ENCODE measurements around the gene TREX2. TPM values are rescaled to one million over a fixed set of nuclear protein-coding genes. Genes with fewer than 3 reads are reported as not detected.

Gene TREX2
- total RNA-seq, 1 experiment from 2014 or later = 2.9 TPM

GRCh38 chrX:153475271-153475670 lies 29.4 kb upstream of the TREX2 start:
- RAD21 ChIA-PET (ENCODE audit: low non-redundant PET in 1 of 2, low total read pairs in 2 of 2, uncharacterized antibody in 2 of 2, unreplicated experiment in 2 of 2) = no interaction called here
- Histone ChIP-seq H3K27me3 (ENCODE audit: insufficient read depth, low read length) (no peaks in the 10 kb centered on the region), H3K79me2 (ENCODE audit: insufficient read depth, low read length) (no peaks in the 10 kb centered on the region), H3K36me3 (ENCODE audit: control insufficient read depth in 1 of 2, insufficient read depth in 2 of 2, low read length in 2 of 2) (no peaks in the 10 kb centered on the region), H3K9ac (ENCODE audit: low read length) (no peak overlapping the region), H4K20me1 (ENCODE audit: insufficient read depth) (no peaks in the 10 kb centered on the region), H3K9me2 (ENCODE audit: insufficient read depth) (no peaks in the 10 kb centered on the region), H3K27ac (ENCODE audit: low read depth, low read length) (no peak overlapping the region), H3K9me3 (ENCODE audit: control insufficient read depth in 1 of 2, insufficient read depth in 1 of 2, low read depth in 1 of 2, low read length in 2 of 2) (no peaks in the 10 kb centered on the region), H2AFZ (ENCODE audit: low read depth, low read length, poor library complexity, severe bottlenecking) (no peak overlapping the region), H3K4me2 (ENCODE audit: low read length) (no peak overlapping the region), H3K4me3 (replicated peaks in 1 of 2; ENCODE audit: low read depth in 1 of 2, low read length in 2 of 2) (no peak overlapping the region), H3K4me1 (ENCODE audit: control insufficient read depth in 1 of 2, insufficient read depth in 2 of 2, low read length in 2 of 2) (peaks cover 0 to 5% of the 10 kb centered on the region in 2 experiments; a peak in 1 of 4 replicates)
- CTCF ChIA-PET = no interaction called here
- POLR2A ChIA-PET = no interaction called here
- DNase-seq (ENCODE audit: low read depth, low spot score) (no peak), ATAC-seq (no peak)
- TF ChIP-seq MAX (IDR thresholded peaks at IDR 0.05) = no peak
- TF ChIP-seq SIN3A (IDR thresholded peaks at IDR 0.05; ENCODE audit: low read depth) = no peak
- no peak for TF ChIP-seq YY1 (IDR thresholded peaks at IDR 0.05; ENCODE audit: extremely low read depth, insufficient replicate concordance, low read depth, low read length)
- TF ChIP-seq EZH2phosphoT487 (IDR thresholded peaks at IDR 0.05; ENCODE audit: borderline replicate concordance) = no peak
- no peak for TF ChIP-seq EZH2 (IDR thresholded peaks at IDR 0.05)
- TF ChIP-seq SP1 (IDR thresholded peaks at IDR 0.05; ENCODE audit: low read depth) = no peak
- TF ChIP-seq ZFX (IDR thresholded peaks at IDR 0.05) = no peak
- no peak for TF ChIP-seq EGR1 (IDR thresholded peaks at IDR 0.05; ENCODE audit: low read depth)
- TF ChIP-seq ZBTB33 (IDR thresholded peaks at IDR 0.05; ENCODE audit: extremely low read depth, insufficient replicate concordance, low read length) = no peak
- no peak for TF ChIP-seq ATF3 (IDR thresholded peaks at IDR 0.05)
- TF ChIP-seq SRF (IDR thresholded peaks at IDR 0.05; ENCODE audit: low read depth) = no peak
- TF ChIP-seq CBX3 (IDR thresholded peaks at IDR 0.05; ENCODE audit: low read depth) = no peak
- no peak for TF ChIP-seq CEBPB (IDR thresholded peaks at IDR 0.05; ENCODE audit: low read depth)
- TF ChIP-seq FOSL1 (IDR thresholded peaks at IDR 0.05; ENCODE audit: low read depth) = no peak
- TF ChIP-seq POLR2AphosphoS5 (IDR thresholded peaks at IDR 0.05; ENCODE audit: low read depth, low read length) = no peak
- BruUV-seq (replicated peaks) = no TSS peak
- intact Hi-C loops (cut with micrococcal nuclease) = no loop called here
